Keratinocyte (primary cell): ENCODE measurements around the gene EVI5. TPM values are rescaled to one million over a fixed set of nuclear protein-coding genes. Genes with fewer than 3 reads are reported as not detected.

Experiments
- DNase-seq: peaks from one replicate; pipeline ENCODE4 v3.0.0-alpha.2; 2011; ENCODE audit warnings: low read depth, missing footprints, low spot score
- FAIRE-seq: peaks from 2 replicates; lab custom pipeline; 2011; peaks lifted over from hg19 to GRCh38; lab: Jason Lieb, UNC
- H2AFZ ChIP-seq: 2 replicates; pipeline ENCODE4 v1.6.0; 2012; ENCODE audit warnings: low read length, control low read depth, inconsistent platforms; ENCODE audit not compliant: control insufficient read depth
- H3K27ac ChIP-seq: 2 replicates; pipeline ENCODE4 v1.5.1; 2011; ENCODE audit warnings: low read length; ENCODE audit not compliant: control insufficient read depth, insufficient read depth
- H3K27me3 ChIP-seq: 3 replicates; pipeline ENCODE4 v1.6.0; 2011; ENCODE audit warnings: low read length; ENCODE audit not compliant: control insufficient read depth, insufficient read depth; ENCODE audit errors: extremely low read depth
- H3K36me3 ChIP-seq, 2 experiments: 2 replicates in 1 of 2; 3 replicates in 1 of 2; pipeline ENCODE4 v1.5.1; 2011; ENCODE audit warnings: low read length in 2 of 2, mild to moderate bottlenecking in 1 of 2; ENCODE audit not compliant: control insufficient read depth in 2 of 2, insufficient read depth in 2 of 2; ENCODE audit errors: extremely low read depth in 1 of 2
- H3K4me1 ChIP-seq: 3 replicates; pipeline ENCODE4 v1.5.1; 2011; ENCODE audit warnings: low read length; ENCODE audit not compliant: control insufficient read depth, insufficient read depth; ENCODE audit errors: extremely low read depth
- H3K4me2 ChIP-seq: 3 replicates; pipeline ENCODE4 v1.6.0; 2011; ENCODE audit warnings: low read depth, low read length; ENCODE audit not compliant: control insufficient read depth, insufficient read depth; ENCODE audit errors: extremely low read depth
- H3K4me3 ChIP-seq, 3 experiments: fragments of 200-600 bp in 1 of 3; sonication (generic) in 1 of 3; 2 replicates in 2 of 3; 3 replicates in 1 of 3; pipeline ENCODE4 v1.5.1; 2011 to 2016; ENCODE audit warnings: low read length in 3 of 3, mild to moderate bottlenecking in 3 of 3, control low read depth in 2 of 3, inconsistent platforms in 1 of 3, low read depth in 1 of 3, mixed read lengths in 1 of 3, mixed run types in 1 of 3, moderate library complexity in 1 of 3; ENCODE audit not compliant: control insufficient read depth in 2 of 3, insufficient read depth in 2 of 3; ENCODE audit errors: extremely low read depth in 1 of 3
- H3K79me2 ChIP-seq: 2 replicates; pipeline ENCODE4 v1.6.0; 2012; ENCODE audit warnings: low read length; ENCODE audit not compliant: control insufficient read depth, insufficient read depth
- H3K9ac ChIP-seq: 3 replicates; pipeline ENCODE4 v1.6.0; 2011; ENCODE audit warnings: low read length; ENCODE audit not compliant: control insufficient read depth, insufficient read depth; ENCODE audit errors: extremely low read depth
- H3K9me1 ChIP-seq: 3 replicates; pipeline ENCODE4 v1.6.0; 2011; ENCODE audit warnings: low read length; ENCODE audit not compliant: control insufficient read depth, insufficient read depth; ENCODE audit errors: extremely low read depth
- H3K9me3 ChIP-seq: 2 replicates; pipeline ENCODE4 v1.5.1; 2012; ENCODE audit warnings: low read depth, low read length; ENCODE audit not compliant: control insufficient read depth
- H4K20me1 ChIP-seq: 3 replicates; pipeline ENCODE4 v1.6.0; 2011; ENCODE audit warnings: low read length; ENCODE audit not compliant: control insufficient read depth, insufficient read depth; ENCODE audit errors: extremely low read depth
- EZH2 ChIP-seq: IDR thresholded peaks from one replicate; pipeline ENCODE4 v1.6.1; 2012; ENCODE audit warnings: inconsistent platforms, mild to moderate bottlenecking, low read length, moderate library complexity
- dilution Hi-C: fragments of 300-500 bp; cut with MboI; formaldehyde crosslinking; loops from one replicate; pipeline ENCODE4 v1.7.0; 2020; ENCODE audit warnings: low sequenced_read_pairs; ENCODE audit not compliant: extremely low pct_ligation_motif_present
- polyA plus RNA-seq, 5 experiments: library from polyadenylated mRNA; depleted of rRNA in 3 of 5; stranded (reverse) in 3 of 5; stranded (forward) in 1 of 5; unstranded in 1 of 5; fragments of >200 nt; gene quantifications; 1 replicate in 1 of 5; 2 replicates in 3 of 5; 3 replicates in 1 of 5; pipeline versions ENCODE4 v1.2.1 to v1.2.3, GENCODE V29; 2011 to 2012; ENCODE audit warnings: missing spikeins in 2 of 5, low read depth in 1 of 5, low replicate concordance in 1 of 5
- TF ChIP-seq, protein P1 (sequence below), 3 experiments: IDR thresholded peaks in 1 of 3; conservative IDR thresholded peaks in 1 of 3; optimal IDR thresholded peaks in 1 of 3; 2 replicates in 2 of 3; 3 replicates in 1 of 3; pipeline versions ENCODE3 to v1.5.1; 2011; ENCODE audit warnings: low read length in 3 of 3, mild to moderate bottlenecking in 3 of 3, moderate library complexity in 2 of 3, control low read depth in 1 of 3, inconsistent platforms in 1 of 3; ENCODE audit not compliant: insufficient read depth in 2 of 3; ENCODE audit errors: extremely low read depth in 1 of 3

EVI5 gene
- polyA plus RNA-seq, 1 donor (not counting 4 experiments of a cell fraction or from before 2014, with no cell fraction given), result 23.2 TPM

DNA sequence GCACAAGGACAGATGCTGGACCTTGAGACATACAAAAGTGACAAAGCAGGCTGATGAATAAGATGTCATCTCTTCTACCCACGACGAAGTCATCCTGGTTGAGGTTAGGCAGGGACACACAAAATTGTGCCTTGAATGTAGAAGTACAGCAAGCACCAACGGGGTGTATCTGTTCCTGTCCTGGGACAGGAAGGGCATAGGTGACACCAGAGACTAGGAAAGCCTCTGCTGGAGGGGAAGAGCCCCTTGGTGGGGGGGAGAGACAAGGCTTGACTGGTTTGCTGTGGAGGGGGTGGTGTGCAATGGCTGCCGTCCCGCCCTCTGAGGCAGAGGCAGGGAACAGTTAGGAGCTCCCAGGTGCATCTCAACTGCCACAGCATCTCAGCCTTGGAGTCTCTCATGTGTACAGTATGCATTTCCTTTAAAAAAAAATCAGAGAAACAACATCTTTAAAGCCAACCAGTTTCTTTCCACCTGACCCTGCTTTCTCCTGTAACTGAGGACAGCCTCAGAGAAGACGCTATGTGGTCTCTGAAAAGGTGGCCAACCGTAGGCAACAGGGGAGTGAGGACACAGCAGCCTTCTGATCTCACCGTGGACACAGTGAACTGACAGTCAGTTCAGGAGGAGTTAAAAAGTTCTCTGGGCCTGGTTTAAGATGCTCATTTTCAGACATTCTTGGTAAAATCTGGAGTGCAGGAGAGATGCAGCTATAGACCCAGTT is 280.5 kb downstream of the EVI5 start:
- no peaks in the 10 kb centered on the region for H3K4me1 ChIP-seq
- H3K9me3 ChIP-seq, result no peaks in the 10 kb centered on the region
- H3K36me3 ChIP-seq, result no peaks in the 10 kb centered on the region
- H3K9me1 ChIP-seq, result no peaks in the 10 kb centered on the region
- H3K27ac ChIP-seq, result no peak overlapping the region
- H3K4me3 ChIP-seq, result no peak overlapping the region
- no peak overlapping the region for H2AFZ ChIP-seq
- TF ChIP-seq, protein P1, sequence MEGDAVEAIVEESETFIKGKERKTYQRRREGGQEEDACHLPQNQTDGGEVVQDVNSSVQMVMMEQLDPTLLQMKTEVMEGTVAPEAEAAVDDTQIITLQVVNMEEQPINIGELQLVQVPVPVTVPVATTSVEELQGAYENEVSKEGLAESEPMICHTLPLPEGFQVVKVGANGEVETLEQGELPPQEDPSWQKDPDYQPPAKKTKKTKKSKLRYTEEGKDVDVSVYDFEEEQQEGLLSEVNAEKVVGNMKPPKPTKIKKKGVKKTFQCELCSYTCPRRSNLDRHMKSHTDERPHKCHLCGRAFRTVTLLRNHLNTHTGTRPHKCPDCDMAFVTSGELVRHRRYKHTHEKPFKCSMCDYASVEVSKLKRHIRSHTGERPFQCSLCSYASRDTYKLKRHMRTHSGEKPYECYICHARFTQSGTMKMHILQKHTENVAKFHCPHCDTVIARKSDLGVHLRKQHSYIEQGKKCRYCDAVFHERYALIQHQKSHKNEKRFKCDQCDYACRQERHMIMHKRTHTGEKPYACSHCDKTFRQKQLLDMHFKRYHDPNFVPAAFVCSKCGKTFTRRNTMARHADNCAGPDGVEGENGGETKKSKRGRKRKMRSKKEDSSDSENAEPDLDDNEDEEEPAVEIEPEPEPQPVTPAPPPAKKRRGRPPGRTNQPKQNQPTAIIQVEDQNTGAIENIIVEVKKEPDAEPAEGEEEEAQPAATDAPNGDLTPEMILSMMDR (optimal IDR thresholded peaks at IDR 0.05 in 1 of 3, IDR thresholded peaks at IDR 0.05 in 1 of 3, conservative IDR thresholded peaks at IDR 0.05 in 1 of 3; ENCODE audit: extremely low read depth in 1 of 3, insufficient read depth in 2 of 3, low read length in 3 of 3), result no peak
- no peak for TF ChIP-seq EZH2
- dilution Hi-C loops, result no loop called here
- DNase-seq (no peak), FAIRE-seq (no peak)
- no peaks in the 10 kb centered on the region for H4K20me1 ChIP-seq
- H3K4me2 ChIP-seq, result no peak overlapping the region
- no peak overlapping the region for H3K9ac ChIP-seq
- no peaks in the 10 kb centered on the region for H3K79me2 ChIP-seq
- no peaks in the 10 kb centered on the region for H3K27me3 ChIP-seq

DNA sequence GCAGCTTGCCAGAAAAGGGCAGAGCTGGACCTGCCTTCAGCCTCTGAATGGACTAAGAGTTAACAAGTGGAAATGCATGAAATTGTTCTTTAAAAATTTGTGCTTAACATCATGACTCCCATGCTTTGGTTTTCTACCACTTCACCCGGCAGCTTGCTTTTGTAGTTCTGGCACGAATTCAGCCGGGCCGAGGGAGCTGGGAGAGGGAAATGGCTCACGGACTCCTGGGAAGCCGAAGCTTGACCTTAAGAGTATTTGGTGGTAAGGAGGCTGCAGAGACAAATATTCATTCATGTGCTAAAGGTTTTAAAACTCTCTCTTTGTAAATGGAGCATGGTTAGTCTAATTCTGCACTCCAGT is 281.0 kb downstream of the EVI5 start:
- no peaks in the 10 kb centered on the region for H3K4me1 ChIP-seq
- H3K79me2 ChIP-seq, result no peaks in the 10 kb centered on the region
- no peaks in the 10 kb centered on the region for H3K36me3 ChIP-seq
- H2AFZ ChIP-seq, result no peak overlapping the region
- FAIRE-seq (no peak), DNase-seq (no peak)
- H3K4me3 ChIP-seq, result no peak overlapping the region
- no peaks in the 10 kb centered on the region for H3K9me1 ChIP-seq
- no peaks in the 10 kb centered on the region for H3K9me3 ChIP-seq
- H3K27me3 ChIP-seq, result no peaks in the 10 kb centered on the region
- dilution Hi-C loops, result no loop called here
- H3K9ac ChIP-seq, result no peak overlapping the region
- TF ChIP-seq, protein P1 (optimal IDR thresholded peaks at IDR 0.05 in 1 of 3, IDR thresholded peaks at IDR 0.05 in 1 of 3, conservative IDR thresholded peaks at IDR 0.05 in 1 of 3; ENCODE audit: extremely low read depth in 1 of 3, insufficient read depth in 2 of 3, low read length in 3 of 3), result no peak
- no peak for TF ChIP-seq EZH2
- H4K20me1 ChIP-seq, result no peaks in the 10 kb centered on the region
- no peak overlapping the region for H3K27ac ChIP-seq
- no peak overlapping the region for H3K4me2 ChIP-seq
